ENCODE data around the gene NPPA.

GRCh38 chr1:11877074-11877473 lies 29.5 kb upstream of the NPPA start:
- TF ChIP-seq CTCF (IDR thresholded peaks at IDR 0.05; ENCODE audit: low read length) (no peak), EZH2 (IDR thresholded peaks at IDR 0.05; ENCODE audit: borderline replicate concordance, low read length) (no peak)

Measured in OCI-LY1 (cell line).